ENCODE measurements around the gene CDC40. TPM values are rescaled to one million over a fixed set of nuclear protein-coding genes. Genes with fewer than 3 reads are reported as not detected.

Gene CDC40
- total RNA-seq, 1 donor from 2014 or later, result 17.3 TPM

DNA sequence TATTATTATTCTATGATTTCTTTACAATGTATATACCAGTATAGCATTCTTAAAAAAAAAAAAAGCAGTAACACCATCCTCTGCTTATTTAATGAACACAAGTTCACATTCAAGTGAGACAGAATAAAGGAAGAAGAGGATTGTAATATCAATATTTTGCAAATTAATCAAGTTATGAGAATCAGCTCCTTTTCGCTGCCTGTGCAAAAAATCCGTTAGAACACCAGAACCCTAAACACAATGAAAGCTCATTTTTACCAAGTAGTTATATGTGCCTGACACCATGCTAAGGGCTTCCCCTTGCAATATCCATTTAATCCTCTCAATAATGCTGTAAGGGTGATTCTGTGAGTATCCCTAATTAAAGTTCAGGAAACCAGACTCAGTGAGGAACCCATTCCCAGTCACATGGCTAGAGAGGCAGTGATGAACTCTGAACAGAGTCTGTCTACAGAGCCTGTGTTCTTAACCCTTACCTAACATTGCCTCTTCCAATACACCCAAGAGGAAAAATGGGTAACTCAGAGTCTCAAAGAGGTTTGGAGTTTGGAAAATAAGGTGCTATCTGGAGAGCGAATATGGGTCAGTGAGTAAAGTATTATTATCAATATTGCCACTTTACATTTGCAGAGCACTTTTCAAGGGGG, 66.8 kb downstream of the CDC40 start:
- TF ChIP-seq, protein P1, sequence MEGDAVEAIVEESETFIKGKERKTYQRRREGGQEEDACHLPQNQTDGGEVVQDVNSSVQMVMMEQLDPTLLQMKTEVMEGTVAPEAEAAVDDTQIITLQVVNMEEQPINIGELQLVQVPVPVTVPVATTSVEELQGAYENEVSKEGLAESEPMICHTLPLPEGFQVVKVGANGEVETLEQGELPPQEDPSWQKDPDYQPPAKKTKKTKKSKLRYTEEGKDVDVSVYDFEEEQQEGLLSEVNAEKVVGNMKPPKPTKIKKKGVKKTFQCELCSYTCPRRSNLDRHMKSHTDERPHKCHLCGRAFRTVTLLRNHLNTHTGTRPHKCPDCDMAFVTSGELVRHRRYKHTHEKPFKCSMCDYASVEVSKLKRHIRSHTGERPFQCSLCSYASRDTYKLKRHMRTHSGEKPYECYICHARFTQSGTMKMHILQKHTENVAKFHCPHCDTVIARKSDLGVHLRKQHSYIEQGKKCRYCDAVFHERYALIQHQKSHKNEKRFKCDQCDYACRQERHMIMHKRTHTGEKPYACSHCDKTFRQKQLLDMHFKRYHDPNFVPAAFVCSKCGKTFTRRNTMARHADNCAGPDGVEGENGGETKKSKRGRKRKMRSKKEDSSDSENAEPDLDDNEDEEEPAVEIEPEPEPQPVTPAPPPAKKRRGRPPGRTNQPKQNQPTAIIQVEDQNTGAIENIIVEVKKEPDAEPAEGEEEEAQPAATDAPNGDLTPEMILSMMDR (IDR thresholded peaks at IDR 0.05; ENCODE audit: insufficient read depth, low read length, poor library complexity, severe bottlenecking), result no peak
- Histone ChIP-seq H3K4me3 (ENCODE audit: low read depth, low read length) (no peak overlapping the region), H3K27me3 (ENCODE audit: control insufficient read depth, insufficient read depth, low read length) (no peaks in the 10 kb centered on the region), H3K36me3 (ENCODE audit: control insufficient read depth, insufficient read depth, low read length) (no peaks in the 10 kb centered on the region)
- no peak for DNase-seq (ENCODE audit: low read depth)

- Histone ChIP-seq H3K4me3 (ENCODE audit: low read depth, low read length) (no peak overlapping the region), H3K27me3 (ENCODE audit: control insufficient read depth, insufficient read depth, low read length) (no peaks in the 10 kb centered on the region), H3K36me3 (ENCODE audit: control insufficient read depth, insufficient read depth, low read length) (no peaks in the 10 kb centered on the region)
- no peak for DNase-seq (ENCODE audit: low read depth)
- TF ChIP-seq, protein P1 (IDR thresholded peaks at IDR 0.05; ENCODE audit: insufficient read depth, low read length, poor library complexity, severe bottlenecking), result no peak
These were observed 69.8 kb downstream of the CDC40 start for GRCh38 chr6:110250058-110250457.

DNA sequence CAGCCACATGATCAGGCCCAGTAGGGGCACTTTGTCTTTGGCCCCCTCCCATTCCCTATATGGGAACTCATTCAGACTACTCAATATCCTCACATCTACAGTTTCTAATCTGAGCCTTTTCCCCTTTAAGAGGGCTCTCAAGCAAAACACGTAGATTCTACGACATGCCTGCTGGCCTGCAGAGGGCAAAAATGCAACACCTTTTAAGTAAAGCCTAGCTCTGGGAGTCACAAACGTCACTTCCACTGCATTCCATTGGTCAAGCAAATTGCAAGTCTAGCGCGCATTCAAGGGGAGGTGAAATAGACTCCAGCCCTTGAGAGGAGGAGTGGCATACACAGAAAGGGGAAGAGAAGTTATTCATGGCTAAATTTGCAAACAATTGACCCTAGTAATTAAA, 70.6 kb downstream of the CDC40 start:
- TF ChIP-seq, protein P1 (IDR thresholded peaks at IDR 0.05; ENCODE audit: insufficient read depth, low read length, poor library complexity, severe bottlenecking), result no peak
- Histone ChIP-seq H3K27me3 (ENCODE audit: control insufficient read depth, insufficient read depth, low read length) (no peaks in the 10 kb centered on the region), H3K36me3 (ENCODE audit: control insufficient read depth, insufficient read depth, low read length) (no peaks in the 10 kb centered on the region), H3K4me3 (ENCODE audit: low read depth, low read length) (no peak overlapping the region)
- DNase-seq (ENCODE audit: low read depth), result no peak

GRCh38 chr6:110255211-110255750, 75.1 kb downstream of the CDC40 start:
- TF ChIP-seq, protein P1 (IDR thresholded peaks at IDR 0.05; ENCODE audit: insufficient read depth, low read length, poor library complexity, severe bottlenecking), result no peak
- H3K27me3 ChIP-seq (ENCODE audit: control insufficient read depth, insufficient read depth, low read length), result no peaks in the 10 kb centered on the region
- DNase-seq (ENCODE audit: low read depth), result no peak
- H3K4me3 ChIP-seq (ENCODE audit: low read depth, low read length), result no peak overlapping the region
- no peaks in the 10 kb centered on the region for H3K36me3 ChIP-seq (ENCODE audit: control insufficient read depth, insufficient read depth, low read length)

- no peak overlapping the region for H3K4me3 ChIP-seq (ENCODE audit: low read depth, low read length)
- no peaks in the 10 kb centered on the region for H3K36me3 ChIP-seq (ENCODE audit: control insufficient read depth, insufficient read depth, low read length)
- no peak for DNase-seq (ENCODE audit: low read depth)
- TF ChIP-seq, protein P1 (IDR thresholded peaks at IDR 0.05; ENCODE audit: insufficient read depth, low read length, poor library complexity, severe bottlenecking), result no peak
- no peaks in the 10 kb centered on the region for H3K27me3 ChIP-seq (ENCODE audit: control insufficient read depth, insufficient read depth, low read length)
These were observed 76.1 kb downstream of the CDC40 start for GRCh38 chr6:110256366-110256765.

DNA sequence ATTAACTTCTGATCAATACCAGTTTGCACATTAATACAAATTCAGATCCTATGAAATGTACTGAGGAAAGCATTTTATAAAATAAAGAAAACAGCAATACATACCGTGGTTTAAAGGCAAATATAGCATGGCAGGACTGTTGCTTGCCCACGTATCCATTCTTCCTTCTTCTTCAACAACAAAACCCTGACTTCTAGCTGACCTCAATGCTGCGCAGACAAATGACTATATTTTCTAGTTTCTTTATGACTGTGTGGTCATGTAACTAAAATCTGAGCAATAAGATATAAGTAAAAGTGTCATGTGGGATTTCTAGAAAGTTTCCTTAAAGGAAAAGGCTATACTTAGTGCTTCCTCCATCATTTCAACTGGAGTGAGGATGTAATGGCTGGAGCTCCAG, 85.0 kb downstream of the CDC40 start:
- Histone ChIP-seq H3K27me3 (ENCODE audit: control insufficient read depth, insufficient read depth, low read length) (no peaks in the 10 kb centered on the region), H3K4me3 (ENCODE audit: low read depth, low read length) (no peak overlapping the region), H3K36me3 (ENCODE audit: control insufficient read depth, insufficient read depth, low read length) (no peaks in the 10 kb centered on the region)
- no peak for DNase-seq (ENCODE audit: low read depth)
- TF ChIP-seq, protein P1 (IDR thresholded peaks at IDR 0.05; ENCODE audit: insufficient read depth, low read length, poor library complexity, severe bottlenecking), result no peak

Data from kidney epithelial cell (primary cell).